ENCODE results near the gene OSTF1.

OSTF1 gene

DNA sequence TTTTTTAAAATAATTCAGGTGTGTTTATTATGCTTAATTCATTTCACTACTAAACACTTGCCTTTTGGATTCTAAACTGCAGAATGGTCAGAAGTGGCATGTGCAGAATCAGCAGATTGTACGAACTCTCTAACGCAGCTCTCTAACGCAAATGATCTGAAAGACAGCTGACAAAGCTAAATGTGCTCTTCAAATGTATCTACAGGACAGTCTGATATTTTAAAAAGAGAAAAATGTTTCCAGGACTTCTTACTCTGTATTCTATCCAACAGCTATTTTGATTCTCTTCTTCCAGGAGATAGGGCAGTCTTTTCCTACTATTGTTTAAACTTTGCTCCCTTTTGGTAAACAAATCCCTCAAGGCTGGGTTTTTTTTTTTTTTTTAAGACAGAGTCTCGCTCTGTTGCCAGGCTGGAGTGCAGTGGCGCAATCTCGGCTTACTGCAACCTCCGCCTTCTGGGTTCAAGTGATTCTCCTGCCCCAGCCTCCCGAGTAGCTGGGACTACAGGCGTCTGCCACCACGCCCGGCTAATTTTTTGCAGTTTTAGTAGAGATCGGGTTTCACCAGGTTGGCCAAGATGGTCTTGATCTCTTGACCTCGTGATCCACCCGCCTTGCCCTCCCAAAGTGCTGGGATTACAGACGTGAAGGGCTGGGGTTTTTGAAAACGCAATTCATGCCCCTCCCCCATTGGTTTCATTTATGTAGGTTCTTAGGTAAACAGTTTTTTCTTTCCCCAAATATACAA lies 1.6 kb upstream of the OSTF1 start:
- no peak for DNase-seq

DNA sequence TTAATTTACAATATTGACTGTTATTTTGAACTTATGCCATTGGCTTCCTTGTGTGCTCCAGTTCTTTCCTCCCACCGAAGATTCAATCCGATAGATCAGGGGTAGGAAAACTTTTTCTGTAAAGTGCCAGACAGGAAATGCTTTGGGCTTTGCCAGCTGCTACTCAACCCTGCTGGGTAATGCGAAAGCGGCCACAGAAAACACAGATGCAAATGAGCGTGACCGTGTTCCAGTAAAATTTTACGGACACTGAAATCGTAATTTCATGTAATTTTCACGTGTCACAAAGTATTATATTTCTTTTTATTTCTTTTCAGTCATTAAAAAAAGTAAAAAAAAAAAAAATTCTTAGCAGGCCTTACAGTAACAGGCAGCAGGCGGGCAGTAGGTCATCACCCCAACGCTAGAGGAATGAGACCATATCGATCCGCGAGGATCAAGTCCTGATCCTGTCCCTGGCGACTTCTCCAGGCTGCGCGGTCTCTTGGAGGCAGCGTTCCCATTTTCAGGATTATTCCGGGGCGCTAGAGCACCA lies 958 bp upstream of the OSTF1 start:
- no peak for DNase-seq

DNA sequence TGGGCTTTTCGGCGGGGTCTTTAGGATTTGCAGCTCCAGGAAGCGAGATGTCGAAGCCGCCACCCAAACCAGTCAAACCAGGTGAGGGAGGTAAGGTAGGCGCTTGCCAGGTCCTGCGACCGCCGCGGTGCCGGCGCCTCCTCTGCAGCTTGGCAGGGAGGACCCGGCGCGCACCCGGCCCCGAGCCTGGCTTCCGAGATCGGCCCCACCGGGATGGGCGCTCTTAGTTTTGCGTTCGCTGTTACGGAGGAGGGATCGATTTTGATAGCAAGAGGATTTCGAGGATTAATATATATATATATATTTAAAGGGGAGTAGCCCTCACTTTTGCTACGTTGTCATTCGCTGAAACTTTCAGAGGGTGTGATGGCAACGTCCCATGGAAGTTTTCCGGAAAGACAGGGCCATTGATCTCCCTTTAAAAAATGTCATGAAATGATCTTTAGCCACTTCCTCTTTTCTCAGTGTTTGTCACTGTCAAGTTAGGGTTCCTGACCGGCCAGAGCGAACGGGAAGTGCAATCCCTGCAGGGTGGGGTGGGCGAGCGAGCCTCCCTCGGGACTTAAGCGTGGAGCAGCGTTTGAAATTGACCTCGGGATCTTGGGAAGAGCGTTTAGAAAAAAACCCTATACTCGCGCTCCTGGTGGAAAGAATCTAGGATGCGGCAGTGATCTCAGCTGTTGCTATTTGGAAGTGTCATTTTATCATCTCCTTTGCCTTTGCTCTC lies 495 bp downstream of the OSTF1 start:
- no peak for DNase-seq

DNA sequence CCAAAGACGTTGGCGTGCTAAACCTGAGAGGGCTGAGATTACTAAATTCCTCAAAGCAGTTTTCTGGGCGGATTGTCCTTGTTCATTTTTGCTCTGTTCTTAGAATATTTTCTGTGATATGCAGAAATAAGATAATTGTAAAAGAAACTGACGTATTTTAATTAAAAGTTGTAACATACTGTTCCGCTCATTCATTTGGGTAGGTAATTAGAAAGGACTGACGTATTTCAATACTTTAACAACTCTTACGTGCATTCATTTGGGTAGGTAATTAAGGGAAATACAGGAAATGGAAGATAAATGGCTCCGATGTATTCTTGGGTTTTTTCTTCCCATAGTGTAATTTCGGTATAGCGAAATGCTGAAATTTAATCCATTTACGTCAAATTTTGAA lies 1.1 kb downstream of the OSTF1 start:
- DNase-seq: no peak

DNA sequence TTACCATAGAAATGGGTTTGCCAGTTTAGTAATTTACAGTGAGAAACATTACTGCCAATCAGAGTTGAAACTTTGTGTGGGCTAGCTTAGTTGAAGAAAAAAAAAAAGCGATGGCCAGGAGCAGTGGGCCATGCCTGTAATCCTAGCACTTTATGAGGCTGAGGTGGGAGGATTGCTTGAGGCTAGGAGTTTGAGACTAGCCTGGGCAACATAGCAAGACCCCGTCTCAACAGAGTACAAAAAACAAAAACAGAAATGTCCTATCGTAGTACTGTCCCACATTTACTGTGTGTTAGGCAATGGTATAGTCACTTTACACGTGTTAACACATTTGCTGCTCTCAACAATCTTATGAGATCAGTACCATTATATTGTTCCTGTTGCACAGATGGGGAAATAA lies 2.3 kb downstream of the OSTF1 start:
- DNase-seq: no peak

DNA sequence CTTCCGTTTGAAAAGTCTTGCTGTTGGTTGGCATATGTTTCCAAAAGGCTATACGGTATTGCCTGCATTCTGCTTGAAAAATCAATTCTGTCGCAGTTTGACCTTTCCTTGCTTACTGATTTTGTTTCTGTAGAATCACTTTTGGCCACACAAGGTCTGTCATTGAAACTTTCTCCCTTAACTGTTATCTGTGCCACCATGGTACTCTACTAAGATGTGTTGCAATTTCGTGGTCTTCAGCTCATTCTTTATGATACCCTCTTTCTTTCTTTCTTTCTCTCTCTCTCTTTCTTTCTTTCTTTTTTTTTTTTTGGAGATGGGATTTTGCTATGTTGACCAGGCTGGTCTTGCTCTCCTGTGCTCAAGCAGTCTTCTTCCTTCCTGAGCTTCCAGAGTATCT lies 4.5 kb downstream of the OSTF1 start:
- DNase-seq: no peak

DNA sequence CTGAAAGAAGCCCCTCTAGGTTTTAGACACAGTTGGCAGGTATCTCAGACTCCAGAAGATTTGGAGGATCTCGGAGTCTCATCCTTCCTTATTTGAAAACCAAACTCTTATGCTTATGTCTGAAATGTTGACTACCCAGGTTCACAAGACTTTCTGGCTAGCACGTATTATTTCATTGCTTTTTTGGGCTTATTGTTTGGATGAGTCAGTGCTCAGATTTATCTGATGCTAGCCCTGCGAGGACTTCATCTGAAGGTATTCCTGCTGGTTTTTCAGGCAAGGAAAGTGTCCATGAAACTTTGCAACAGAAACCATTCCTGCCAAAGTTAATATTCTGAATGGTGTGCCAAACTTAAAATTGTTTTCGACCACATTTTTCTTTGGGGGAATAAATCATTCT lies 8.5 kb downstream of the OSTF1 start:
- no peak for DNase-seq

DNA sequence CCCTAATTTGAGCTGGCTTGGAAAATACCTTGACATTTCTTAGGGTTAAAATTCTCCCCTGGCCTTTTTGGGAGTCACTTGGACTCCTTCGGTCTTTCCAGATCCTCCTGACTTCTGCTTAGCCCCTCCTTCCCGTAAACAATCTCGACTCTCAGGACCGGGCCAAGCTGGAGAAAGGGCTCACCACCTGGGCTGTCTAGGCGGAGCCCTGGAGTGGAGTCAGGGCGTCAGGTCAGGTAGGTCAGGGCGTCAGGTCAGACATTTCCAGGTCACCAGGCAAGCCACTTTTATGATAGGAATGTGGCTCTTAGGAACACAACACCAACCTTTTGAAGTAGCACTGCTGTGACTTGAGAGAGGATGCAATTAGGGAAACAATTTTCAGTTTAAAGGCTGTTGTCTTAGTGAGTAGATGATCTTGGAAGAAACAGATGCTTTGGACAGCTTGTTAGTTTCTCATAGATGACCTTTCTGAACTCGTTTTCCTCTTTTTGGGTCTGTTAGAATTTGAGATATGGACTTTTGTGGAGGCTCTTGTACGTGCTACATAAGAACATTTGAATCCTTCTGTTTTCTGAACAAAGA lies 12.8 kb downstream of the OSTF1 start:
- DNase-seq: no peak

DNA sequence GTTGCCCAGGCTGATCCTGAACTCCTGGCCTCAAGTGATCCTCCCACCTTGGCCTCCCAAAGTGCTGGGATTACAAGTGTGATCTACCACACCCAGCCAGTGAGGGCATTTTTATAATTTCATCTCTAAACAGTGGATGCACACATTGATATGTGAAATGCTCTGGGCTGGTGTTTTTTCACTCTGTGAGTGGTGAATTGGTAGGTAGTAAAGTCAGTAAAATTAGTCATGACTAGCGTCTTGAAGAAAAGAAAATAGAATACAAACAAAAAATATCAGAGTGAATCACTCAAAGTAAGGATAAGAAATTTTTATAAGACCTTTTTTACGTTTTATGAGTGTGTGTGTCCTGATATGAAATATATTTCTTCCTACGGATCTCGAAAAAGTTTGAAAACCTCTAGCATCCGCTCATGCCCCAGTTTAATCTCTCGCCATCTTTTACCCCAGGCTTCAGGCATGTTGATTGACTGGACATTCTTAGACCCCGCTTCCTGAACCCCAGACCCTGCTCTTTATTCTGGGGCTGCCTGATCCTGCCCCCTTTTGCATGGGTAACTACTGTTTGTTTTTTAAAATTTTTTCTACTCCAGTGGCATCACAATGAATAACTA lies 14.0 kb downstream of the OSTF1 start:
- no peak for DNase-seq

DNA sequence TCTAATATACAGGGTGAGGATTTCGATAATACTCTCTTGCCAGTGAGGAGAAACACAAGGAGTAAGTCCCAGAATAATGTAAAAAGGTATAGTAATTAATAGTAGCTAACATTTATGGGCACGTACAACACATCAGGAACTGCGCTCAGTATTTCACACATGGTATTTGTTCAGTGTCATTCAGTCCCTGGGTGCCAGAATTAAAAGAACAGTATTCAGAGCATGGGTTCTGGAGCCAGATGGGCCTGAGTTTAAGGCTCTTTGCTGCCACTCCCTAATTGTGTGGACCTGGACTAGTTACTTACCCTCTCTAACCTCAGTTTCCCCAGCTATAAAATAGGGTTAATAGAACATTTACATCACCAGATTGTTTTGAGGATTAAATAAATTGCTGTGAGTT lies 16.3 kb downstream of the OSTF1 start:
- no peak for DNase-seq

DNA sequence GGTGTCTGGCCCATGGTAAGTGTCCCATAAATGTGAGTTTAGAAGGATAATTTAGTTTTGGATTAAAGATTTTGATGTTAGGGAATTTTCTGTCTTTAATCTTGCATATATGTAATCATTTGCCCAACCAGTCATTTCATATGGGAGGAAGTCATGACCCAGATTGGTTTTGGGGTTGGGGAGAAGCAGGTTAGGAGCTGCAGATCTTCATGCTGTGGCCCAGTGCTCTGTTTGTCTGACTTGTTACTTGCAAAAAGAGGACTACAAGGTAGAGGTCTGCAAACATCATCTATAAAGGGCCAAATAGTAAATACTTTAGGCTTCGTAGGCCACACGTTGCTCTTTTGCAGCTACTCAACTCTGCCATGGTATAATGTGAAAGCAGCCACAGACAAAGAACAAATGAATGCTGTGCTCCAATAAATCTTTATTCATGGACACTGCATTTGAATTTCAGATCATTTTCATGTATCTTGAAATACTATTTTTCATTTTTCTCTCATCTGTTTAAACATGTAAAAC lies 16.8 kb downstream of the OSTF1 start:
- no peak for DNase-seq

DNA sequence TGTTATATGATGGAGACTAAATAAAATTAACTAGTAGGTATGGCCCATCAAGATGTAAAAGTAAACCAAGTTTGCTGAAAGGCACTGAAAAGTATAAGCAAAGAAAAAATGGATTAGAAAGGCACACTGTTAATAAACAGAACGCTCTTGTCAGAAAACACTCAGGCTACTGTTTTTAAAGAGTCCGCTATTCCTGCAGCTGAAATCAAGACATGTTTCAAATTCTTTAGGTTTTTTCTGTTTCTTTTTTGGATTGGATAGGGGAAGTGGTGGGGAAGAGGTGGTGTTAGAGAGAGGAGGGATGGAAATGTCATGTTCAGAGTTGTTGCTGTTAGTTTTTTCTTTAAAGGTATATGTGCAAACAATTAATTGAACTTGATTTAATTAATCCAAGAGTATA lies 17.5 kb downstream of the OSTF1 start:
- DNase-seq: no peak

DNA sequence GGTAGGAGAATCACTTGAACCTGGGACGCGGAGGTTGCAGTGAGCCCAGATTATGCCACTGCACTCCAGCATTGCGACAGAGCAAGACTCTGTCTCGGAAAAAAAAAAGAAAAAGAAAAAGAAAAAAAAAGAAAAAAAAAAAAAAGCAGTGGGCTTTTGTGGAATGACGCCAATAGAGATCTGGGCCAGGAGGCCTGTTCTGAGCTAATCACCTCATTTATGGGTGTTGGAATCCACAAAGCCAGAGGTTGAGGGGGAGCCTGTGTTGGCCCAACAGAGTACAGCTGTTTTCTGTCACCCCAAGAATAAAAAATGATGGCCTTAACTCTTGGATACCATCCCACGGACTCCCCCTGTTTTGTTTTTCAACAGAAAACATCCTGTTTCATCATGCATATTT lies 18.5 kb downstream of the OSTF1 start:
- no peak for DNase-seq

DNA sequence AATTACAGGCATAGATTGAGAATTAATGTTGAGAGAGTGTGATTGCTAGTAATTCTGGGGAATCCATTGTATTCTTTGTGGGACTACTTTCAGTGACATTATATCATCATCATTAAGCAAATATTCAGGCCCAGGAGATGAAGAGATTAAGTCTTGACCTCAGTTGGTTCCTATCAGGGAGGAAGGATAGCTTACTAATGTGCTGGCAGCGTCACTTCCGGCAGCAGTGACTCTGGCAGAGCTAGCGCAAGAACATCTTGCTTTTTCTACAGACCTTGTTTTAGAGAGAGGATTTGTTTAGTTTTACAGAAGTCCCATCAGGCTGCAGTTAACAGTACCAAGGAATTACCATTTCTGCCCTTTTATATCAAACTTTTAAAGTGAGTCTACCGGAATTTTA lies 20.3 kb downstream of the OSTF1 start:
- no peak for DNase-seq

DNA sequence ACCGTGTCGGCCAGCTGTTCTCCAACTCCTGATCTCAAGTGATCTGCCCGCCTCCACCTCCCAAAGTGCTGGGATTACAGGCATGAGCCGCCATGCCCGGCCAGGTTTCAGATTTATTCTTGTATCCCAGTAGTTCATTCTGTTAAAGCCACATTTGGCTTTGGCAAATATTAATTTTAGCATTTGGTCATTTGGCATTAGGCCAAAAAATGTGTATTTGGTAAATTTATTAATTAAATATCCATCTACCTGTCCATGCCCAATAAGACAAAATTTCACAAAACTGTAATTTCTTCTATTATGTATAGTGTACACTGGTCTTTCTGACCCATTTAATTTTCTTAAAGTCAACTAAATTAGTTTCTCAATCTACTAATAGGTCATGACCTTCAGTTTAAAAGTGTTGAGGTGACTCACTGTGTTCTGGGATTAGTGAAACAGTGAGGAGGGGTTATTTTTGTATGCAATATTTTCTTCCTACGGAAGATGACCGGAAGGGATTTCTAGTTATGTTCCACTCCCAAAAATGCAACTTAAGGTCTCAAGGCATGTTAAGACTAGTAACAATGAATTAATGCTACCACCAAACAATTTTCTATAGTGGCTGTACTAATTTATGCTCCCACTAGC lies 21.0 kb downstream of the OSTF1 start:
- no peak for DNase-seq

DNA sequence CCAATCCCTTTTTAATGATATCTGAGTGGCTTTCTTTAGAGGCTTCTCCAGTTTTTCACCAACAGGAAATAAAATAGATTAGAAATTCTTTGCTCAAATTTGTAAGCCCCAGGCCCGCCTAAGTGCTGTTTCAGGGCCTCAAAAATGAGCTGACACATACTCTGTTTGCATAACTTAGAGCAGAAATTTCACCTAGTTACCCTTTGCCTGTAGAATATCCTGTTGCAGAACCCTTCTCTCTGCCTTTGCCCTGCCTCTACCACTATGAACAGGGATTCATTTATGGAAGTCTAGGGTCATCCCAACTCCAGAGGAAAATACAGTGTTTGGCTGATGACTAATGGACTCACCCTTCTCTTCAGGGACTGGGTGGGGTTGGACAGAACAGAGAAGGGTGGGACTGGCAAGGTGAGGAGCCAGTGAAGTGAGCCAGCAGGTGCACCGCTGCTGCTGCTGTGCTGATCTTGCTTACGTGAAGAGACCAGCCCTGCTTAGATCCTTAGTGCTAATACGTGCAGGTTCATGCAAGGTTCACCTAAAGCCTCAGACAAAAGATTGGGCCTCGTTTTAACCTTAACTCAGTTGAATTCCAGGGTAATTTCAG lies 22.8 kb downstream of the OSTF1 start:
- no peak for DNase-seq

DNA sequence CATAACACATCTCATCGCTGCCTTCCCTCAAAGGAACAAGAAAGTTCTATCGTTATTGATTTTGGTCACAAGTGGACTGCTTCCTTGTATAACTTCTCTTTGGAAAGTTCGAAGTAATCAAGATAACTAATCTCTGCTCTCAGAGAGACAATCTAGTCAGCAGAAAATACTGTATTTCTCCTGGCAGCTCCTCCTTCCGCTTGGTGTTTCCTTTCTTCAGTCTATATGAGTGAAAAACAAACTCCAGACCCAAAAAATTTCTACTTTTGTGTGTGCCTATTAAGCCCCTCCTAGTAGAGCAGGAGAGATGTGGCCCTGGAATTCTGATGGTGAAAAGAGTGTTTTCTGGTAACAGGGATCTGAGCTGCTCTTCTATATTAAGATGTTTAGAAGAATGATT lies 24.5 kb downstream of the OSTF1 start:
- DNase-seq: no peak

DNA sequence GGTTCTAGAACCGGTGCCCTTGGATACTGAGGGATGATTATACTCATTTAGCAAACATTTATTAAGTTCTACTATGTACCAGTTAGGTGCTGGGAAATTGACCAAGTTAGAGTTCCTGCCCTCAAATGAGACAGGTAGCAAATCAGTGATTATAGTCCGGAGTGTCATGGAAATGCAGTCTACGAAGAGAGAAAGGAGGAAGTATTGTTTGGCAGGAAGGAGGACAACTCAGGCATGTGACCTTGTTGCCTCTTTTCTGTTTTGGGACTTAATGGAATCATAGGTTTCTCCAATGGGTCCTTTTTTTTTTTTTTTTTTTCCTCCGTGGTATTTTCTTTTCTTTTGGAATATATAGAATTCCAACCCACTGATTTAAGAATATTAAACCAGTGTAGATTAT lies 28.0 kb downstream of the OSTF1 start:
- no peak for DNase-seq

DNA sequence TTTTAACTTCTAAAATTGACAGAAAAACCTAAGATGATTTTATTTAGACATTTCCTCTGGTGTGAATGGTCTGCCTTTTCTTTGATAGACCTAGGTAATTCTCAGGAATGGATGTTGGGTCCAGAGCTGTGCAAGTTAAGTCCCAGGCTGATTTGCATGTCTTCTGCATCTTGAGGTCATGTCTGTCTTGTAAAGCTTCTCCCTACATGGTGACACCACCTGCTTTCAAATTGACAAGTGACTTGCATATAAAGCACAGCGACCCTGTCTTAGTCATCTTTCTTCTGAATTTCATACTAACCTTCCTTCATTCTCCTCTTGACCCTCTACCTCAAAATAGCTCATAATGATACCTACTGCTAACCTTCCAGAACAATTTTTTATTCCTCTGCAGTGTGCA lies 29.2 kb downstream of the OSTF1 start:
- DNase-seq: no peak

DNA sequence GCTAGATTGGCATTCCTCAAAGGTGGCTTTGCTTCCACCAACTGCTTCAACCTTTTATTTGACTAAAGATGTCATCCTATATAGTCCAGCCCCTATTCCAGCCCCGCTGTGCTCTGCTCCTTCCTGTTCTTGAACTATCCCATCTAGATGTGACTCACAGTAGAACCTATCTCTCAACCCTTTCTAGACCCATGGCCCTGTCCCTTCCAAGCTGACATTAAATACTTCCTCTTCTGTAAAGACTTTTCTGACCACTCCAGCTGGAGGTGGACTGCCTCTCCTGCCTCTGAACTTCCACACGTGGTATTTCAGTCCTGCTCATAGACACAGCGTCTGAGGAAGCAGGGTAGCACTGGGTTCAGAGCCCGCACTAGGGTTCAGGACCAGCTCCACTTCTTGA lies 32.4 kb downstream of the OSTF1 start:
- DNase-seq: no peak

DNA sequence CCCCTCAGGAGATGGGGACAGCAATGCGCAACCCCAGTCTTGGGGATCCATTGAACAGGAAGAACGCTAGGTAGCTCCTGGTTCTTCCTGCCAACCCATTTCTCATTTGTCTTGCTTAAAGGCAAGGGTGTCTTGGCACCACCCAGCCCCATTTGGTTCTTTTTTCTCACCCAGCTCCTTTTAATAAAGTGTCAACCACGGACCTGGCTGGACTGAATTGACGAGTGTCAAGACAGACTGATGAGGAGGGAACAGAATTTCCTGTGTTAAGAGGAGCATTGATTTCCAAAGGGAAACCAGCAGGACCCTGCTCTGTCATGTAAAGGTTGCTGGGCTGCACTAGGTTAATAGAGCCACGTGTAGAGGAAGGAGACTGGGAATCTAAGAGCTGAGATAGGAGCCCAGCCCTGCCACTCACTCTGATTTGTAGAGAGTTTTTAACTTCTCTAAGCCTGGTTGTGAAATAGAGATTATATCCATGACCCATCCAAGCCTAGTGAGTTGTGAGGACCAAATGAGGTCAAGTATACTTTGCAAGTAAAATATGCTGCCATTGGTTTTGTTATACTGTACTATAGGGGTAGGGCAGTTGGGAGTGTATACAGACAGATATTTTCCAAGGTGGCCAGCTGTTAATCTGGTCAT lies 33.7 kb downstream of the OSTF1 start:
- DNase-seq: no peak

DNA sequence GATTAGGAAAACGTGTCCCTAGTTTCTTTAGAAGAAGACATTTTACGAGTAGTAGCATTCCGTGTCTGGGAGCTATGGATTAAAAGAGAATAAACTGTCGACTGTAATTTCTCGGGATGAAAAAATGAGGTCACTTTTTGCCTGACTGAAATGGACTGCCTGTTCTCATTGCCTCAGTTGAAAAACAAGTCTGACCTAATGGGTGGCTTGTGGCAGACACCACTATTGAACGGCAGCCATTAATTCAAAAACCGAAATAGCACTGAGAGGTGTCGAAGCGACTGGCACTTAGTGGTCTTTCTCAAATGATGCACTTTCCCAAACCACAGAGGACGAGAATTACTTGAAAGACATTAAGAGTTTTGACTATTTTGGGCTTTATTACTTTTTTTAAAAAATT lies 35.4 kb downstream of the OSTF1 start:
- no peak for DNase-seq

Data from DMS153 (cell line).